Measurements from ENCODE around the gene HTRA2.

The HTRA2 gene

DNA sequence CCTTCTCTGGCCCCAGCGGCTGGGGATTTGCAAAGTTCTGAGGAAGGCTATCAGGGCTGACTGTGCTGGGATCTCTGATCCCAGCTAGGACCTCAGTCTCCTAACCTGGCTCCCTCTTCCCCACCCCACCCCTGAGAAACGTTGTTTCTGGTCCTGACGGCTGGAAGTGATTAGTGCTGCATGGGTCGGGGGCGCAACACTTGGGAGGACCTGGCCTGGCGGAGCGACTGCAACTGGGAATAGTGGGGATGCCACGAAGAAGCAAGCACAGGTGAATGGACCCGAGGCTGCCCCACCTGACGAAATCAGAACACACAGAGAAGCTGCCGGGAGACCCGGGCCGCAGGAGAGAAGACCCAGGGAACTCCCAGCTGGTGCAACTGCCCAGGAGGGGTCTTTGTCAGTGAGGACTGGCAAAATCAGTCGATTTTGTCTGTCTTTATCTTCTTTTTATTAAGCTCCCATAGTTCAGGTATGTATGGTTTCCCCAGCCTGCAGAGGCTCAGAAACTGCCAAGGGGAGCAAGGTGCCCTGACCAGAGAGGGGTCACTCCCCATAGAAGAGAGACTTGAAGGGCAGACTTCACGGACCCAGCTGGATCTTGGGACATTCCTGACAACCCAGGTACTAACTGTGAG is 29.7 kb upstream of the HTRA2 start:
- FAIRE-seq (no peak), DNase-seq (ENCODE audit: low spot score) (no peak)

- no peak for FAIRE-seq
- no peak for DNase-seq (ENCODE audit: low spot score)
Observed at GRCh38 chr2:74500578-74500946, 29.2 kb upstream of the HTRA2 start.

DNA sequence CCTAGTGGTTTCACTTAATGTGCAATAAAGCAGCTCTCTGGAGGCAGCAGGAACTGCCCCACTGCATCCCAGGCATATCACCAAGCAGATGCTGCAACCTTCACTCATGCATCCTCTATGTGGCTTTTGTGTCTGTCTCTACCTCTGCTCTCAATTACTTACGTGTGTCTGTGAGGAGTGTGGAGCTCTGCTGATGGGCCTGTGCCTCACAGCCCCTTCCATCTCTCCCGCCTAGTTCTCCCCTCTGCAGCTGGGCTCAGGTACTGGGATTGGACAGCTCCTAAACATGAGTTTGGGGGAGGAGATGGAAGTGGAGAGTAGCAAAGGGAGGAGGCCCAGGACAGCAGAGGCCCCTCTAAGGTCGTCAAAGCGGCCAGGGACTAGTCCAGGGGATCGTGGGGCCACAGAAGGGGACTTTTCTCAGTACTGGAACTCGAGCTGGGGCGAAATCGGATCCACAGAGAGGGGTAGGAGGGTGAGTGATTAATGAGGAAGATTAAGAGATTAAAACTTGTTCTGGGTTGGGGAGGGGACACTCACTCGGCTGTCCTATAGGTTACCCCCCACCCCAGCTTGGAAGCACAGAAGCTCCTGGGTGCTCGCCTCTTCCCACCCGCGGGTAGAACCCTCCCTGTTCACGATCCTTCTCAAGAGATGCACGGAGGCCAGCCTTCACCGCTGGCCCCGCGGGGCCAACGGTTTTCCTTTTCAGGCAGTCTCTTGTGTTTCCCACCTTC is 28.2 kb upstream of the HTRA2 start:
- no peak for DNase-seq (ENCODE audit: low spot score)
- no peak for FAIRE-seq

DNA sequence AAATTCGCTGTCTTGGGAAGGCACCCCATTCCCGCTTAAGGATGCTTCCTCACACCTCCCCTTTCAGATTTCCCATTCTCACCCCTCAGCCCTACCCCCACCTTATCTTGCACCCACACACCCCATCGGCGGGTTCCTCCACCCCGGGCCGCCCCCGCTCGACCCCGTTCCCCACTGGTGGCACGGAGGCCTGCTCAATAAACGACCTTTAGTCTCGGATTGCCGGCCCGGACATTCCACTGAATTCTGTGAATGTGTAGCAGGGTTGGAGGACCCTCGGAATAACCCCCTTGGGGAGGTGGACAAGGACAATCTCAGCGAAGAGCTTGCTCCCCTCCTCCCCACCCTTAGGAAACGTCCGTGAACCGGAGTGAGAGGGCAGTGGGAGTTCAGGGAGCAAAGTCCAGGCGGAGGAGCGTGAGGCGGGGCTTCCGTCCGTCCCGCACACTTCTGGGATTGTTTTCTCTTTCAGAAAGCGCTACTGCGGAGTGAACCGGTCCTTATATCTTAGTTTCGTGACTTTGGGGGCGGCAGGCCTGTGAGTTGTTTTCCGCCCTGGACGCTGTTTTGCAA is 27.5 kb upstream of the HTRA2 start:
- FAIRE-seq (no peak), DNase-seq (ENCODE audit: low spot score) (peak; percentile 9)

DNA sequence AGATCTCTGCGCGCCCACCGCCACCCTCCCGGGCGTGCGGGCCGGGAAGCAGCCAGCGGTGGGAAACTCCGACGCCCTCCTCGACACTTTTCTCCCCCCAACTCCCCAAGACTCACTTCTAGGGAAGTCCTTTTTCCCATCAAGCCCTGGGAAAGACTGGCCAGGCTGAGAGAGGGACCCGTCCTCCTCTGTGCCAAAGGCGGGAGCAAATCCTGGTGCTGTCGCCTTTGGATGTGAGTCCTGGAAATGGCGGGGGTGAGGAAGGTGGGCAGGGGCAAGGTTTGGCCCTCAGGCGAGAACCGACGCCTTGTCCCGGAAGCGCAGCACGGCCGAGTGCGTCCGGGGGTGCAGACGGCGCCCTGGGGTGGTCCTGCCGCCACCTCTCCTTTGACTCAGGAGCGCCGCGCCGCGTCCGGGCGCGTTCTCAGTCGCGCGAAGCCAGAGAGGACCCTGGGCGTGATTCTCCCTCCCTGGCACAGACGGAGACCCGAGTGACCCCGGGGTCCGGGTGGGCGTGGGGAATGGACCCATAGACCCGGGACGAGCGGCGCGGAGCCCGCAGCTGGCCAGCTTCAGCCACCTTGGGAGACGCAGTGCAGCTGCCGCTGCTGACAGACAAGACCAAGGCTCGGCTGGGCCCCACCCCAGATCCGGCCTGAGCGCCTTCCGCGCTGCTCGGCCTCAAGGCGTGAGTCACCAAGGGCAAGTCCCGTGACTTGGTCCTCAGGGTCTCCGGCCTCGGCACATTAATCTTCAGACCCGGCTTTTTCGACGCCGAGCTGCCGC is 26.8 kb upstream of the HTRA2 start:
- peak; percentile 68 for DNase-seq (ENCODE audit: low spot score)
- no peak for FAIRE-seq

- FAIRE-seq = no peak
- no peak for DNase-seq (ENCODE audit: low spot score)
Observed at GRCh38 chr2:74503506-74504475, 25.9 kb upstream of the HTRA2 start.

GRCh38 chr2:74504591-74504990 is 25.1 kb upstream of the HTRA2 start:
- FAIRE-seq = no peak

GRCh38 chr2:74505448-74506246 is 24.1 kb upstream of the HTRA2 start:
- no peak for DNase-seq (ENCODE audit: low spot score)
- no peak for FAIRE-seq

More at GRCh38 chr2:74504591-74504990, 25.1 kb upstream of the HTRA2 start:
- no peak for DNase-seq (ENCODE audit: low spot score)

- DNase-seq (ENCODE audit: low spot score) = peak; percentile 93
- FAIRE-seq = peak; percentile 49
Observed at GRCh38 chr2:74507145-74507925, 22.4 kb upstream of the HTRA2 start, which contains the start of gene PCGF1. PCGF1 (minus strand) TSS chr2:74507695; CDS start chr2:74507668, 27 bp downstream.

DNA sequence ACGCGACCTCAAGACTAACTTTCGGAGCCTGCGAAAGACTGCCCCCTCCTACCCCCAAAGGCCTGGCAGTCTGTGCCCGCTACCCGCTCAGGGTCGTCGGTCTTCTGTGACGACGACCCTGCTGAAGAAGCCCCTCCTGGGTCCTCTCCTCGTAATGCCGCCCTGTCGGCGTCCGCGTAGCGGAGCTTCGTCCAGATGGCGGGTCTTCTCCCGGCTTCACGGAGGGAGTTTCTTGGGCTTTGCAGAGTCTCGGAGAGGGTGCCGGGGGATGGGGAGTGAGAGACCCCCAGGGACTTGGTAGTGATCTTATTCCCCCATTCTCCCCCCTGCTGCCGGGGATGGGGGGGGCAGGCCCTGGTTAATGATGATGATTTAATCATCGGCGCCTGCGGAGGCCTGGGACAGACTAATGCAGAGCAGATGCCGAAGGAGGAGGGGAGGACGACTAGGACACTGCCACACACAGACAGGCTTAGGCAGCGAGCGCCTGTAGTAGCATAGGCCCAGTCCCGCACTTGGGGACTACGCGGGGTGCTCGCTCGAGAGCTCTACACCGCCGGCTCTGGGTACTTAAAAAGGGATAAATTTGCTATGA is 21.7 kb upstream of the HTRA2 start:
- DNase-seq (ENCODE audit: low spot score) (no peak), FAIRE-seq (no peak)

DNA sequence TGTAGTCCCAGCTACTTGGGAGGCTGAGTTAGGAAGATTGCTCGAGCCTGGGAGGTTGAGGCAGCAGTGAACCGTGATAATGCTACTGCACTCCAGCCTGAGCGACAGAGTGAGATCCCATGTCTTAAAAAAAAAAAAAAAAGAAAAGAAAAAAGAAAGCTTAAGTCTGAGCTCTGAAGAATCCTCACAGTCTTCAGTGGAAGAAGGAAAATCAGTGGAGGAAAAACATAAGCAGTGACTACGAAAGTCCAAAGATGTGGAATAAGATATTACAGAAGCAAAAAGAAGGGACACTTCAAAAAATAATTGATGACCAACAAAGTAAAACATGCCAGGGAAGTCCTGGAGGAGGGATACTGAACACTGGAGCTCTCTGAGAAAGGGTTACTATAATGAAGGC is 19.5 kb upstream of the HTRA2 start:
- FAIRE-seq (no peak), DNase-seq (ENCODE audit: low spot score) (no peak)

- FAIRE-seq (no peak), DNase-seq (ENCODE audit: low spot score) (no peak)
Observed at GRCh38 chr2:74511104-74511989, 18.4 kb upstream of the HTRA2 start.

GRCh38 chr2:74512744-74513604 is 16.8 kb upstream of the HTRA2 start:
- DNase-seq (ENCODE audit: low spot score) (no peak), FAIRE-seq (no peak)

DNA sequence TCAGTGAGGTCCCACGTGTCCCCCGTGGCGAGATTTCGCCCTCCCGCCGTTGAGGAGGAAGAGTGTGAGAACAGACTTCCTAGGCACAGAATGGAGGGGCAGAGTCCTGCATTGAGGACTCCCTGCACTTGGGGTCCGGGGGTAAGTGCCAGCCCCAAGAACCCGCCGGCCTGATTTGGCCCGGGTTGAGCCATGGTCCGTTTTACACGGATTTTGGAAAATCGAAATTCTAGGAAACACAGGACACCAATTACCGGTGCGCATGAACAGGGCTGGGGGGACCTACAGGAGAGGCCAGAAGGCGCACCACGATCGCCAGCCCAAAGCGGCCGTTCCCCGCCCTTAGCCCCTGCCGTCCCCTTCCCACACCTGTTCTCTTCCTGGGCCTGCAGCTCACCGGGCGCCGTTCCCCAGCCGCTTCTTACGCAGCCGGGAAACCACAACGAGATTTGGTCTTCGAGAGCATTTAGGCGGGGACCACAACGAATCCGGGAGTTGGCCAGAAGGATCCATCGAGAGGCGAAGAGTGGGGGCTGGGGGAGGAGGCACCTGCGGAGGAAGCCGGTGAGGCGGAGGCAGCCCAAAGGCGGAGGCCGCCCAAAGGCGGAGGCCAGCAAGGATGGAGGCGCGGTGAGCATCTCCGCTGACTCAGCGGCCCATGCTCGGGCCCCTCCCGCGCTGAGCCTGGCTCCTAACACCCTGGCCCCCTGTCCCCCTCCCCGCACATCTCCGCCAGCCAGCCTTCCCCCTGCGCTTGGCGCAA is 15.9 kb upstream of the HTRA2 start:
- DNase-seq (ENCODE audit: low spot score) (no peak), FAIRE-seq (no peak)

GRCh38 chr2:74514368-74515270 is 15.1 kb upstream of the HTRA2 start, which contains the start of gene TLX2:
TLX2 (plus strand) TSS chr2:74514450; CDS start chr2:74514807, 357 bp downstream.
- DNase-seq (ENCODE audit: low spot score) = no peak
- FAIRE-seq = no peak
